Panc1 (cell line): ENCODE data around the gene HPDL. TPM values are rescaled to one million over a fixed set of nuclear protein-coding genes. Genes with fewer than 3 reads are reported as not detected.
A peak's percentile ranks its signal among the peaks of the same experiment; 100 is the strongest.

Source experiments
- ATAC-seq: fragments of 200-7000 bp; cut with Tn5 transposase; 2 replicates; pipeline ENCODE4 v1.9.1; 2020; ENCODE audit warnings: mild to moderate bottlenecking, moderate library complexity
- BruUV-seq: library from RNA; stranded (reverse); fragments of 400-500 nt; replicated peaks from 2 replicates; lab custom pipeline; 2021; lab: Mats Ljungman, UMichigan
- CTCF ChIA-PET: fragments of 300-600 bp; sonication (Branson Sonifier 250); formaldehyde crosslinking; loops from one replicate; lab custom pipeline; 2022; ENCODE audit warnings: antibody characterized with exemption; lab: Charles Lee
- POLR2A ChIA-PET: fragments of 300-600 bp; sonication (Branson Sonifier 250); formaldehyde crosslinking; loops from one replicate; lab custom pipeline; 2022; ENCODE audit warnings: antibody characterized with exemption; lab: Charles Lee
- DNase-seq: peaks from one replicate; pipeline ENCODE4 v3.0.0-alpha.2; 2010; ENCODE audit warnings: low read depth, low spot score
- H3K27ac ChIP-seq: 2 replicates; pipeline ENCODE4 v1.5.1; 2011; ENCODE audit warnings: mild to moderate bottlenecking, low read length, inconsistent platforms
- H3K27me3 ChIP-seq: fragments of 200-500 bp; sonication (Bioruptor generic); 2 replicates; pipeline ENCODE4 v1.6.0; 2014; ENCODE audit warnings: low read length, inconsistent platforms; ENCODE audit not compliant: control insufficient read depth, insufficient read depth
- H3K36me3 ChIP-seq: fragments of 200-500 bp; sonication (Bioruptor generic); 2 replicates; pipeline ENCODE4 v1.5.1; 2014; ENCODE audit warnings: inconsistent platforms, mild to moderate bottlenecking, low read length, moderate library complexity; ENCODE audit not compliant: control insufficient read depth, insufficient read depth
- H3K4me1 ChIP-seq: 2 replicates; pipeline ENCODE4 v1.5.1; 2011; ENCODE audit warnings: inconsistent platforms, mild to moderate bottlenecking, low read length, moderate library complexity; ENCODE audit not compliant: control insufficient read depth, insufficient read depth
- H3K4me3 ChIP-seq, 2 experiments: 2 replicates each; pipeline ENCODE4 v1.5.1; 2011 to 2012; ENCODE audit warnings: low read depth in 2 of 2, low read length in 2 of 2, mild to moderate bottlenecking in 2 of 2, inconsistent platforms in 1 of 2, moderate library complexity in 1 of 2
- H3K9me3 ChIP-seq: fragments of 200-500 bp; sonication (Bioruptor generic); 2 replicates; pipeline ENCODE4 v1.5.1; 2014; ENCODE audit warnings: low read depth, mild to moderate bottlenecking, inconsistent platforms, low read length, moderate library complexity; ENCODE audit not compliant: control insufficient read depth, insufficient read depth
- POLR2AphosphoS5 ChIP-seq: IDR thresholded peaks from 2 replicates; pipeline ENCODE4 v1.6.1; 2012; ENCODE audit warnings: mild to moderate bottlenecking, low read depth, low read length, moderate library complexity
- SIN3A ChIP-seq: IDR thresholded peaks from 2 replicates; pipeline ENCODE4 v1.6.1; 2012; ENCODE audit warnings: low read depth, mild to moderate bottlenecking, low read length, moderate library complexity, borderline replicate concordance; ENCODE audit not compliant: insufficient read depth
- TCF7L2 ChIP-seq: IDR thresholded peaks from 2 replicates; pipeline ENCODE4 v1.6.1; 2011; ENCODE audit warnings: mild to moderate bottlenecking, low read depth, low read length, inconsistent platforms
- in situ Hi-C: cut with HindIII; loops from 2 replicates; pipeline ENCODE4 v1.10.0; 2016; ENCODE audit warnings: low sequenced_read_pairs, low pct_unique_long_range_greater_than_20kb
- intact Hi-C: fragments of 100-400 bp; cut with micrococcal nuclease; formaldehyde crosslinking; loops from one replicate; pipeline ENCODE4 v1.10.0; 2022; ENCODE audit not compliant: unreplicated experiment
- total RNA-seq: library from RNA; stranded (reverse); gene quantifications from one replicate; pipeline ENCODE4 v1.2.1, GENCODE V29; 2021; ENCODE audit not compliant: unreplicated experiment
- TF ChIP-seq, protein P1 (sequence below), 2 experiments: IDR thresholded peaks; 2 replicates each; pipeline ENCODE4 v1.6.1; 2011 to 2012; ENCODE audit warnings: low read depth in 2 of 2, control low read depth in 1 of 2, low read length in 1 of 2, mild to moderate bottlenecking in 1 of 2, moderate library complexity in 1 of 2; ENCODE audit not compliant: insufficient read depth in 1 of 2
- TF ChIP-seq, protein P2 (sequence below): fragments of 450-650 bp; IDR thresholded peaks from 2 replicates; pipeline ENCODE4 v1.5.1; 2017; ENCODE audit warnings: mild to moderate bottlenecking

Gene HPDL
- total RNA-seq, 1 experiment from 2014 or later, result 1.9 TPM

DNA sequence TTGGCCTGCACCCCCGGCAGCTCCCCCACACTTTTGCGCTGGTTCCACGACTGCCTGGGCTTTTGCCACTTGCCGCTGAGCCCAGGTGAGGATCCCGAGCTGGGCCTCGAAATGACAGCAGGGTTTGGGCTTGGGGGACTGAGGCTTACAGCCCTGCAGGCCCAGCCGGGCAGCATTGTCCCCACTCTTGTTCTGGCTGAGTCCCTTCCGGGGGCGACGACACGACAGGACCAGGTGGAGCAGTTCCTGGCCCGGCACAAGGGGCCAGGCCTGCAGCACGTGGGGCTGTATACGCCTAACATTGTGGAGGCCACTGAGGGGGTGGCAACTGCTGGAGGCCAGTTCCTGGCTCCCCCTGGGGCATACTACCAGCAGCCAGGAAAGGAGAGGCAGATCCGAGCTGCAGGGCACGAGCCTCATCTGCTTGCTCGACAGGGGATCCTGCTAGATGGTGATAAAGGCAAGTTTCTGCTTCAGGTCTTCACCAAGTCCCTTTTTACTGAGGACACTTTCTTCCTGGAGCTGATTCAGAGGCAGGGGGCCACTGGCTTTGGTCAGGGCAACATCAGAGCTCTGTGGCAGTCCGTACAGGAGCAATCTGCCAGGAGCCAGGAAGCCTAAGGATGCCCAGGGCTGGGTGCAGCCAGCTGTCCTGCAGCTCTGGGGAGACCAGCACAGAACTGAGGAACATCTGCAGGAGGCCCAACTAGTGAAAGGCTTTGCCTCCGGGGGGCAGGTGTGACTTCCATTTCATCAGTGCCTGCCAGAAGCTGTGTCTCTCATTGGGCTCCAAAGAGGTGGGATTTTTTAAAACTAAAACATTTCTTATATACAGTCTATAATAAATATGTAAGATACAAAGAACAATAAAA lies 1.2 kb downstream of the HPDL start:
- ChIA-PET POLR2A (interaction anchor here (0.6 to 0.7 kb wide), 2 partner anchors 194 to 371 kb away, joined by 3 read pairs; partner anchors contain the start of gene PRDX1), CTCF (no interaction called here)
- Histone ChIP-seq H3K9me3 (no peaks in the 10 kb centered on the region), H3K27ac (no peak overlapping the region), H3K36me3 (no peaks in the 10 kb centered on the region), H3K4me3 (no peak overlapping the region), H3K27me3 (no peaks in the 10 kb centered on the region), H3K4me1 (peaks cover 19% of the 10 kb centered on the region)
- TF ChIP-seq, protein P1, sequence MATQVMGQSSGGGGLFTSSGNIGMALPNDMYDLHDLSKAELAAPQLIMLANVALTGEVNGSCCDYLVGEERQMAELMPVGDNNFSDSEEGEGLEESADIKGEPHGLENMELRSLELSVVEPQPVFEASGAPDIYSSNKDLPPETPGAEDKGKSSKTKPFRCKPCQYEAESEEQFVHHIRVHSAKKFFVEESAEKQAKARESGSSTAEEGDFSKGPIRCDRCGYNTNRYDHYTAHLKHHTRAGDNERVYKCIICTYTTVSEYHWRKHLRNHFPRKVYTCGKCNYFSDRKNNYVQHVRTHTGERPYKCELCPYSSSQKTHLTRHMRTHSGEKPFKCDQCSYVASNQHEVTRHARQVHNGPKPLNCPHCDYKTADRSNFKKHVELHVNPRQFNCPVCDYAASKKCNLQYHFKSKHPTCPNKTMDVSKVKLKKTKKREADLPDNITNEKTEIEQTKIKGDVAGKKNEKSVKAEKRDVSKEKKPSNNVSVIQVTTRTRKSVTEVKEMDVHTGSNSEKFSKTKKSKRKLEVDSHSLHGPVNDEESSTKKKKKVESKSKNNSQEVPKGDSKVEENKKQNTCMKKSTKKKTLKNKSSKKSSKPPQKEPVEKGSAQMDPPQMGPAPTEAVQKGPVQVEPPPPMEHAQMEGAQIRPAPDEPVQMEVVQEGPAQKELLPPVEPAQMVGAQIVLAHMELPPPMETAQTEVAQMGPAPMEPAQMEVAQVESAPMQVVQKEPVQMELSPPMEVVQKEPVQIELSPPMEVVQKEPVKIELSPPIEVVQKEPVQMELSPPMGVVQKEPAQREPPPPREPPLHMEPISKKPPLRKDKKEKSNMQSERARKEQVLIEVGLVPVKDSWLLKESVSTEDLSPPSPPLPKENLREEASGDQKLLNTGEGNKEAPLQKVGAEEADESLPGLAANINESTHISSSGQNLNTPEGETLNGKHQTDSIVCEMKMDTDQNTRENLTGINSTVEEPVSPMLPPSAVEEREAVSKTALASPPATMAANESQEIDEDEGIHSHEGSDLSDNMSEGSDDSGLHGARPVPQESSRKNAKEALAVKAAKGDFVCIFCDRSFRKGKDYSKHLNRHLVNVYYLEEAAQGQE (IDR thresholded peaks at IDR 0.05; ENCODE audit: insufficient read depth in 1 of 2, low read depth in 2 of 2, low read length in 1 of 2), result no peak
- TF ChIP-seq POLR2AphosphoS5 (no peak), TCF7L2 (no peak), SIN3A (no peak)
- TF ChIP-seq, protein P2, sequence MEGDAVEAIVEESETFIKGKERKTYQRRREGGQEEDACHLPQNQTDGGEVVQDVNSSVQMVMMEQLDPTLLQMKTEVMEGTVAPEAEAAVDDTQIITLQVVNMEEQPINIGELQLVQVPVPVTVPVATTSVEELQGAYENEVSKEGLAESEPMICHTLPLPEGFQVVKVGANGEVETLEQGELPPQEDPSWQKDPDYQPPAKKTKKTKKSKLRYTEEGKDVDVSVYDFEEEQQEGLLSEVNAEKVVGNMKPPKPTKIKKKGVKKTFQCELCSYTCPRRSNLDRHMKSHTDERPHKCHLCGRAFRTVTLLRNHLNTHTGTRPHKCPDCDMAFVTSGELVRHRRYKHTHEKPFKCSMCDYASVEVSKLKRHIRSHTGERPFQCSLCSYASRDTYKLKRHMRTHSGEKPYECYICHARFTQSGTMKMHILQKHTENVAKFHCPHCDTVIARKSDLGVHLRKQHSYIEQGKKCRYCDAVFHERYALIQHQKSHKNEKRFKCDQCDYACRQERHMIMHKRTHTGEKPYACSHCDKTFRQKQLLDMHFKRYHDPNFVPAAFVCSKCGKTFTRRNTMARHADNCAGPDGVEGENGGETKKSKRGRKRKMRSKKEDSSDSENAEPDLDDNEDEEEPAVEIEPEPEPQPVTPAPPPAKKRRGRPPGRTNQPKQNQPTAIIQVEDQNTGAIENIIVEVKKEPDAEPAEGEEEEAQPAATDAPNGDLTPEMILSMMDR, result no peak
- intact Hi-C loops, result no loop called here
- ATAC-seq (peak; percentile 13; the same call in 1 of the 2 replicates), DNase-seq (no peak)
- BruUV-seq, result no TSS peak
- in situ Hi-C loops, result no loop called here

DNA sequence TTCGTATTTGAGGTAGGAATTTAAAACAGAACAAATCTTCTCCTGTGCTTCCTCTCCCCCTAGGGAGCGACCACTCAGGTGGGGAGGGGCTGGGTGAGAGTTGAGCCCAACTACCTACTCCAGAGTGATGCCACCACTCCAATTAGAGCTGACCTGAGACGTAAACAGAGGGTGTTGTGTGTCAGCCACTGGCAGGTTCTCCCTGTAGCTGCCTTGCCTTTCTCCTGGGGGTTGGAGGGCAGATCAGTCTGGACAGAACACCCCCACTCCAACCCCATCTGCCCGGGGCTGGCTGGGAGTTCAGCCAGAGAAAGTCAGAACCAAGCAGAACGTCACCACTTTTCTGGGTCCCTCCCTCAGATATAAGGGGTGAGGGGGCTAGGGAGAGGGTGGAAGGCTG lies 2.0 kb downstream of the HPDL start:
- no TSS peak for BruUV-seq
- no peak overlapping the region for H3K27ac ChIP-seq
- H3K4me3 ChIP-seq, result no peak overlapping the region
- TF ChIP-seq TCF7L2 (no peak), POLR2AphosphoS5 (no peak), SIN3A (no peak)
- TF ChIP-seq, protein P1 (IDR thresholded peaks at IDR 0.05; ENCODE audit: insufficient read depth in 1 of 2, low read depth in 2 of 2, low read length in 1 of 2), result no peak
- TF ChIP-seq, protein P2, result no peak
- POLR2A ChIA-PET, result no interaction called here
- no peak for ATAC-seq
- no peaks in the 10 kb centered on the region for H3K9me3 ChIP-seq
- peaks cover 19% of the 10 kb centered on the region for H3K4me1 ChIP-seq
- H3K27me3 ChIP-seq, result no peaks in the 10 kb centered on the region
- H3K36me3 ChIP-seq, result no peaks in the 10 kb centered on the region
- DNase-seq, result no peak
- in situ Hi-C loops, result no loop called here
- CTCF ChIA-PET, result no interaction called here
- intact Hi-C loops, result no loop called here
